ENCODE results near the gene CAMP.

CAMP gene, protein sequence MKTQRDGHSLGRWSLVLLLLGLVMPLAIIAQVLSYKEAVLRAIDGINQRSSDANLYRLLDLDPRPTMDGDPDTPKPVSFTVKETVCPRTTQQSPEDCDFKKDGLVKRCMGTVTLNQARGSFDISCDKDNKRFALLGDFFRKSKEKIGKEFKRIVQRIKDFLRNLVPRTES

DNA sequence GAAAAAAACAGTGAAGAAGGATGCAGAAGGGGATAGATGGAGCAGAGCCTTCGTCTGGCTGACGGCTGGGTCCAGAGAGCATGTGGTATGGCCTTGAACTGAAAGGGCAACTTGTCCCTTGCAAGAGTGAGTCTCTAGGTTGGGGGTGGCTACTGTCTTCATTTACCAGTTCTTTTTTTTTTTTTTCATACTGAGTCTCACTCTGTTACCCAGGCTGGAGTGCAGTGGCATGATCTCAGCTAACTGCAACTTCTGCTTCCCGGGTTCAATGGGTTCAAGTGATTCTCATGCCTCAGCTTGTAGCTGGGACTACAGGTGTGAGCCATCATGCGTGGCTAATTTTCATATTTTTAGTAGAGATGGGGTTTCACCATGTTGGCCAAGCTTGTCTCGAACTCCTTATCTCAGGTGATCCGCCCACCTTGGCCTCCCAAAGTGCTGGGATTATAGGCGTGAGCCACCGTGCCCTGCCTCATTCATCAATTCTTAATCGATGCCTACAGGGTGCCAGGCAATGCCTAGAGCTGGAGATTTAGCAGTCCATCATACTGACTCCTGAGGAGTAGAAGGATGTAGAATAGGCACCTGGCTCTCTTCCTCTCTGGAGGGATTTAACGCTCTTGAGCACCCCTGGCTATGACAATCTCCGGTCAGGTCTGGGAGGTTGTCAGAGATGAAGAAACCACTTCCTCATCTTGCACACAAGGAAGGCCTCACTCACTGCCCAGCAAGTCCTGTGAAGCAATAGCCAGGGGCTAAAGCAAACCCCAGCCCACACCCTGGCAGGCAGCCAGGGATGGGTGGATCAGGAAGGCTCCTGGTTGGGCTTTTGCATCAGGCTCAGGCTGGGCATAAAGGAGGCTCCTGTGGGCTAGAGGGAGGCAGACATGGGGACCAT is at the start of gene CAMP:
CAMP (plus strand) TSS at position 880 of the 898 bp plus-strand sequence; CDS start at position 897, 17 bp downstream.
- no peak within 1 kb of the TSS for H3K27ac Mint-ChIP-seq
- H3K9me3 Mint-ChIP-seq: no peaks in the 10 kb centered on the region
- H3K36me3 Mint-ChIP-seq (ENCODE audit: low read depth): no peaks in the 10 kb centered on the region
- no peaks in the 10 kb centered on the region for H3K27me3 Mint-ChIP-seq
- peaks cover 25% of the 10 kb centered on the region for H3K4me1 Mint-ChIP-seq (ENCODE audit: low read depth)
- no peak within 1 kb of the TSS for H3K4me3 Mint-ChIP-seq

DNA sequence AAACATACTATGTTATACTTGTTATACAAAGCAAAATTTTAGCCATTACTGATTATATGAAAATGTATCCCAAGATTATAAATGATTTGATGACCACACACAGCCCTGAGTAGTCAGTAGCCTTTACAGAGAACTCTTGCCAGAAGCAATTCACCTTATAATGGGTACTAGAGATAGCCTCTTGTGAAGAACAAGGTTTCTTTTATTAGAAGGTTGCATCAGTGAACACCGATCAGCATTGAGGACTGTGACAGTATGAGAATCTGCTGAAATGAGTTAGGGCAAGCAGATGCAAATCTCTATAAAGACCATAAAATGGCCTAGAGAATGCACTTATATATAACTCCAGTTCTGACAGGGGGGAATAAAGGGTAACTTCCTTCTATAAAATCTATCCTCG is 45.2 kb upstream of the CAMP start:
- no peak overlapping the region for H3K27ac Mint-ChIP-seq
- H3K36me3 Mint-ChIP-seq (ENCODE audit: low read depth): peaks cover 89% of the 10 kb centered on the region
- H3K4me1 Mint-ChIP-seq (ENCODE audit: low read depth): peaks cover 3% of the 10 kb centered on the region
- H3K4me3 Mint-ChIP-seq: no peak overlapping the region
- no peaks in the 10 kb centered on the region for H3K27me3 Mint-ChIP-seq
- H3K9me3 Mint-ChIP-seq: no peaks in the 10 kb centered on the region

DNA sequence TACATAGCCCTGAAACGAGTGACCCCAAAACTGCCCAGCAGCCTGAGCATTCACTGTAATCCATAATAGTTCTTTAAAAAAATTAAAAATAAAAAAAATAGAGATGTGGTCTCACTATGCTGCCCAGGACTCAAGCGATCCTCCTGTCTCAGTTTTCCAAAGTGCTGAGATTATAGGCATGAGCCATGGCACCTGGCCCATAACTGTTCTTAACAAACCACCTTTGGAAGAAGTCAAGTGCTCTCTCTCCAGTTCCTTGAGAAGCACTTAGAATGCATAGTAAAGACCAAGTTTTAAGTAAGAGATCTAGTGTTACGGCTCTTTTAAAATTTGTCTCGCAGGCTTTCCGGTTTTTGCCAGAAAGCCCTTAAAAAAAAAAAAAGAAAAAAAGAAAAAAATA is 43.3 kb upstream of the CAMP start:
- Mint-ChIP-seq H3K27ac (no peak overlapping the region), H3K4me3 (no peak overlapping the region), H3K36me3 (ENCODE audit: low read depth) (peaks cover 92% of the 10 kb centered on the region), H3K9me3 (no peaks in the 10 kb centered on the region), H3K27me3 (no peaks in the 10 kb centered on the region), H3K4me1 (ENCODE audit: low read depth) (peaks cover 3% of the 10 kb centered on the region)

DNA sequence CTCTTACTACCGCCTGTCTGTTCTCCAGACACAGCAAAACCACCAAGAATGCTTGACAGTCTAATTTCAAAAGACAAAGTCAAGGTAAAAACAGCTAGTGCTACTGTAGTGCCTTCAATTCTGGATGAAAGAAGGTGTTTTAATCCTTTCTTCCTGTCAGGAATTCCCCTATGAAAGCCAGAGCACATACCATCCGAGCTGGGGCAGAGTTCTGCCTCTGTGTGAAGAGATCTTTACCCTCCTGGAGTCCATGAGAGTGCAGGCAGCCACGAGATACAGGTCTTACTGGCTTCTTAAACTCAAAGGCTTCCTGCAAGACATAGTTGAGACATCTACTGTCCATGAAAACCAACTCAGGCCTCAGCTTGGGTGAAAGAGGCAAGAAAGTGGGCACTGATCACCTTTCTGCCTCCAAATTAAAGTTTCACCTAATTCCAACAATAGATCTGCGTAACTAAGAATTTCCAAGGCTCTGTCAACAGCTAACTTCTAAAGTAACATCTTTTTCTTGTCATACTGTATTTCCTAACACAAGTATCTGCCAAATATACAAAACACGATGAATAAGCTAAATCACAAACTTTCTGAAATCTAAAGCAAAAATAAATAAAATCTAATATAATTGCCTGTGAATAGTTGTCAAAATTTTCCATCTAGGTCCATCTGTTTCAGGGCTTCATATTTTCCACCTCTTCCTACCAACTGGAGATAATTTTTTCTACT is 42.6 kb upstream of the CAMP start:
- Mint-ChIP-seq H3K4me3 (no peak overlapping the region), H3K36me3 (ENCODE audit: low read depth) (peaks cover 92% of the 10 kb centered on the region), H3K9me3 (no peaks in the 10 kb centered on the region), H3K27ac (no peak overlapping the region), H3K4me1 (ENCODE audit: low read depth) (peaks cover 6% of the 10 kb centered on the region), H3K27me3 (peaks cover under 1% of the 10 kb centered on the region)

DNA sequence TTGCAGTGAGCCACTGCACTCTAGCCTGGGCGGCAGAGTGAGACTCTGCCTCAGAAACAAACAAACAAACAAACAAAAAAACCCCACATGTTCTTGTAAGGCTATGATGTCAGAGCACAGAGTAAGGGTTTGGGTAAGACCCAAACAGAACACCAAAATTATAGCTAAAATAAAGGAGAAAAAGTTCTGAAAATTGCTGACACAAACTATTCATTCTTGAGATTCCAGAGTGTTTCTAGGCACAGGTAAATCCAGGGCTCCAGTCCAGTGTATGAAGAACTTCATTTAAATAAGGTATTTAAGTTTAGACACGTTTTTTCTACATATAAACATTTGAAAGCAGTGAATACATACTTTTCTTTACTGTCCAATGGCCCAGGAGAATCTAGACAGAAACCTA is 39.0 kb upstream of the CAMP start:
- Mint-ChIP-seq H3K27ac (no peak overlapping the region), H3K9me3 (no peaks in the 10 kb centered on the region), H3K4me3 (no peak overlapping the region), H3K4me1 (ENCODE audit: low read depth) (peaks cover 21% of the 10 kb centered on the region), H3K27me3 (peaks cover 12% of the 10 kb centered on the region), H3K36me3 (ENCODE audit: low read depth) (peaks cover 80% of the 10 kb centered on the region)

DNA sequence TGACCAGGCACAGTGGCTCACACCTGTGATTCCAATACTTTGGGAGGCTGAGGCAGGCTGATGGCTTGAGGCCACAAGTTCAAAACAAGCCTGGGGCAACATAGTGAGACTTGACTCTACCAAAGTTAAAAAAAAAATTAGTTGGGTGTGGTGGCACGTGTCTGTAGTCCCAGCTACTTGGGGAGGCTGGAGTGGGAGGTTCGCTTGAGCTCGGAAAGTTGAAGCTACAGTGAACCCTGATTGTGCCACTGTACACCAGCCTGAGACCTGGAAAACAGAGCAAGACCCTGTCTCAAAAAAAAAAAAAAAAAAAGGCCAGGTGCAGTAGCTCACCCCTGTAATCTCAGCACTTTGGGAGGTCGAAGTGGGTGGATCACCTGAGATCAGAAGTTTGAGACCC is 38.2 kb upstream of the CAMP start:
- Mint-ChIP-seq H3K4me3 (no peak overlapping the region), H3K27me3 (peaks cover 12% of the 10 kb centered on the region), H3K4me1 (ENCODE audit: low read depth) (peaks cover 21% of the 10 kb centered on the region), H3K36me3 (ENCODE audit: low read depth) (peaks cover 73% of the 10 kb centered on the region), H3K27ac (no peak overlapping the region), H3K9me3 (no peaks in the 10 kb centered on the region)

DNA sequence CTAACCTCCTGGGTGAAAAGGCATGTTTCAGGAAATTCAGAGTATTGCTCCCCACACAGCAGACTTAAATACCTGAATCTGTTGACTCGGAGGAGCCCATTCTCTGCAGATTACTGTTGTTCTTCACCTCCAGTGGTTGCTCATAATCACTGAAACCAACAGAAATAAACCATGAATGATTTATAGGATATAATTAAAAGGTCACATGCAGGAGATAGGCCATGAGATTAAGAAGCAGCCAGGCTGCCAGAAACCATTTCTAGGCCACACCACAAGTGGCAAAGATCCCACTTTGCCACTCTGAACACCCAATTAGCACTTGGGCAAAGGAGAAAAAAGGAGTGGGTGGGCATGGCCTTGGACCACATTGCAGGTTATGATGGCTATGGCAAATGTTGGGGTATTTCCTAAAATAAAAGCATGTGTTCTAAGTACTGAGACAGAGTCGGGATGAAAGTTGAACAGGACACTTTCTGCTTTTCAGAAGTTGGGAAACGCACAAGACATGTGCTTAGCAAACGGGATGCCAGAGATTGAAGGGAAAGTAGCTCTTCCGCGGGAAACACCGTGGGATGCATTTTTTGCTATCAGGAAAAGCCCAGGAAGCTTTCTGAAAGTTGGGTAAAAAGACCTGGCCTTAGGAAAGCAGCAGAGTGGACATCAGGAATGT is 36.5 kb upstream of the CAMP start:
- Mint-ChIP-seq H3K27ac (peak overlapping the region; percentile 92), H3K9me3 (no peaks in the 10 kb centered on the region), H3K36me3 (ENCODE audit: low read depth) (peaks cover 57% of the 10 kb centered on the region), H3K4me3 (peak overlapping the region; percentile 97), H3K27me3 (peaks cover 12% of the 10 kb centered on the region), H3K4me1 (ENCODE audit: low read depth) (peaks cover 21% of the 10 kb centered on the region)

DNA sequence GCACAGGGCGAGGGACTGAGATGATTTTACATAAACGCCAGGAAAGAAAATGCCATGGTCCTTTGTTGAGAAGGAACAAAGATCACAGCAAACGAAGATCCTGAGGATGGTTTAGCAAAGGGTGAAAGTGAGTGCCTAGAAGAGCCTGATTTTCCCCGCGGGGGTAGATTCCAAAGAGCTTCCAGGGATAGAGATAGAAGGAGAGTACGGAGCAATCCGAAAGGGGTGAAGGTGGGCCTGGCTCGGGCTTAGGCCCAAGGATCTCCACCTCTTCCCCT is 36.1 kb upstream of the CAMP start:
- Mint-ChIP-seq H3K27me3 (peaks cover 12% of the 10 kb centered on the region), H3K27ac (peak overlapping the region; percentile 92), H3K36me3 (ENCODE audit: low read depth) (peaks cover 52% of the 10 kb centered on the region), H3K4me3 (peak overlapping the region; percentile 97), H3K9me3 (no peaks in the 10 kb centered on the region), H3K4me1 (ENCODE audit: low read depth) (peaks cover 21% of the 10 kb centered on the region)

DNA sequence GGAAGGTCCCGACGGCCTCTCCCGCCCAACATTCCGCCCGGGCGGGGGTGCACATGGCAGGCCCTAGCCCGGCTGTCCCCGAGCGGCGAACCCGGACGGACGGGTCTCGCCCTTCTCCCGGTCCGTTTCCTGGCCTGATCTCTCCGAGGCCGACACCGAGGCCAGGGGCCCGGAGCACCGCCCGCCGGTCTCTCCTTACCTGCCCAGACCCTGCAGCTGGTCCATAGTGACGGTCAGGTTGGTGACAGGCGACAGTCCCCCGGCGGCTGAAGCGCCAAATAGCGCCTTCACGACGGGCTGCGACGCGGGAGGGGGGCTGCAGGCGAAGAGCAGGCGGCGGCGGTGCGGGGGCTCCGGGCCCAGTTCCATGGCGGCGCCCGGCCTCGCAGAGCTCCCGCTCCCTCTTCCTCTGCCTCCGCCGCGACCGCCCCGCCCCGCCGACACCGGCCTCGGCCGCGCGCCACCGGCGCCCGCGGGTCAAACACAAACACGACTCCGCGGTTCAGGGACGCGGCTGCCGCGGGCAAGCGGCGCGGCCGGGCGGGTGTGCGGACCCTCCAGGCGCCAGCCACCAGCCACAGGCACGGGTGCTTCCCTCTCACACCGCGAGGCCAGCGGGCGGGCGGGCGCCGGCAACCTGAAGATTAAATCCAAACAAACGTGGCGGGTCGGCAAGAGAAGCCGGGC is 35.6 kb upstream of the CAMP start:
- H3K9me3 Mint-ChIP-seq: no peaks in the 10 kb centered on the region
- H3K36me3 Mint-ChIP-seq (ENCODE audit: low read depth): peaks cover 47% of the 10 kb centered on the region
- H3K4me1 Mint-ChIP-seq (ENCODE audit: low read depth): peaks cover 18% of the 10 kb centered on the region
- H3K4me3 Mint-ChIP-seq: peak overlapping the region; percentile 97
- H3K27me3 Mint-ChIP-seq: peaks cover 12% of the 10 kb centered on the region
- H3K27ac Mint-ChIP-seq: peak overlapping the region; percentile 92

DNA sequence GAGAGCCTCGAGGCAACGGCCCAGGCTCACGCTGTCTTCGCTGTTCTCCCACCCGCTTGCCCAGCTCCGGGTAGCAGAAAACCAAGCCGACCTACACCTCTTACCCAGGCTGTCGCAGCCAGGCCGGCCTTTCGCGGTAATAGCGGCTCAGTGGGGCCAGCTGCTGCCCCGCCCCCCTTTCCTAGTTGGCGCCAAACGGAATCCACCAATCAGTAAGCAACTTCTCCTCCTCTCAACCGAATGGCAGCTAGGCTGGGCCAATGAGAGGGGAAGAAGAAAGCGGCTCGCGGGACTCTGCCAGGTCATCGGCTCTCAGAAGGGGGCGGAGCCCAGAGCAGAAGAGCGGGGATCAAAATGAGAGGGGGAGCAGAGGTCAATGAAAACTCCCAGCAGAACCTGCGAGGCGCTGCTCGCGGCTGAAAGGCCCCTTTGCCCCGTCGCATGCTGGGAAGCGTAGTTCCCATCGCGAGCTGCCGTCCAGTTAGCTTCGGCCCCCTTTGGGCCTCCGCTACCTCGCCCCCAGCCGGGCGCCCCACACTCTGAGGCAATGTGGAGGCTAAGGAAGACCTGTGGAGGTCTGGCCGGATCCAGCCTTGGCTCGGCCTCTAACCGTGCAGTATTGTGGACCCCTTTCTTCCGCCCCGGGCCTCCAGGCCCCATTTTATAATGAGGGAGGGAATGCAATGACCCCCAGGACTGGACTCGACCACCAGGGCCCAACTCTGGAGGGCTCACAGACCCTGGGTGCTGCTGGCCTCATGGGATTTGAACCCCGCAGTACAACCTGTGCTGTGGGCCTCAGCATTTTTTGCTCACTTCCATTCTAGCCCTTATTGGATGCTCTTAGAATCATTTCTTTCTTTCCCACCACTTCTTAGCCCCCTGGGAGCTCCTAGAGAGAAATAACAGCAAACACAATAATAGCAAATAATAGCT is 34.8 kb upstream of the CAMP start, which contains the start of gene CDC25A:
CDC25A (minus strand) TSS at position 152 of the 936 bp plus-strand sequence. CDS start 470 bp downstream, outside the sequence.
- Mint-ChIP-seq H3K27me3 (peaks cover 12% of the 10 kb centered on the region), H3K4me1 (ENCODE audit: low read depth) (peaks cover 18% of the 10 kb centered on the region), H3K27ac (peak within 1 kb of the TSS; percentile 92), H3K36me3 (ENCODE audit: low read depth) (peaks cover 39% of the 10 kb centered on the region), H3K9me3 (no peaks in the 10 kb centered on the region), H3K4me3 (peak within 1 kb of the TSS; percentile 97)

DNA sequence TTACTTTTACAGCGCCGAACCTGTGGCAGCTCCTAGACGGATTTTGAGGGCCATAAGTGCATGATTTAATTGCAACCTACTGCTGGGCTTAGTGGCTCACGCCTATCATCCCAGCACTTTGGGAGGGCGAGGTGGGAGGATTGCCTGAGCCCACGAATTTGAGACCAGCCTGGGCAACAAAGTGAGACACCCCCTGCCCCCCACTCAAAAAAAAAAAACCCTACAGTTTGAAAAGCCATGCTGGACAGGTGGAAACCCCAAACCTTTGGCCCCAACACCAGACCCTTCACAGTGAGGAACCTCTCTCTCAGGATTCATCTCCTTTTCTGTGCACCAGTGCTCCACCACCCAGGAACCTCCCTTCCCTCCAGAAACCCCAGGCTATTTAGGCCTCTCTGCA is 34.0 kb upstream of the CAMP start:
- Mint-ChIP-seq H3K9me3 (no peaks in the 10 kb centered on the region), H3K27ac (peak overlapping the region; percentile 72), H3K27me3 (peaks cover 12% of the 10 kb centered on the region), H3K4me3 (no peak overlapping the region), H3K36me3 (ENCODE audit: low read depth) (peaks cover 31% of the 10 kb centered on the region), H3K4me1 (ENCODE audit: low read depth) (peaks cover 18% of the 10 kb centered on the region)

DNA sequence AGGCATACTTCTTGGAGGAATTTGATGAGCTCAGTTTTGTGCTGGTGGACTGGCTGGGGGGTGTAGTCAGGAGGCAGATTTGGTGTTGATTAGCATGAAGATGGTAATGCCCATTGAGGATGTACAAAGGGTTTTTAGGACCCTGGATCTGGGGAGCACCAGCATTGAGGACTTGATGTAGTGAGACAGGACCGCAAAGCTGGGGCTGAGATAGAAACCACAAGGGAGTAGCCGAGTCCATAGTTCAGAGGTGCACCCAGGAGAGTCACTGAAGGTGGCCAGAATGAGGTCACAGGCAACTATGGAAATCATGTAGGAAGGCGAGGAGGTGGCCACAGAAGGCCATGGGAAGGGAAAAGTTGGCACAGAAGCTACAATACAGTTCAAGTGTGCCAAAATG is 32.4 kb upstream of the CAMP start:
- Mint-ChIP-seq H3K4me1 (ENCODE audit: low read depth) (peaks cover 13% of the 10 kb centered on the region), H3K27ac (no peak overlapping the region), H3K27me3 (peaks cover 9% of the 10 kb centered on the region), H3K4me3 (no peak overlapping the region), H3K9me3 (no peaks in the 10 kb centered on the region), H3K36me3 (ENCODE audit: low read depth) (peaks cover 15% of the 10 kb centered on the region)

DNA sequence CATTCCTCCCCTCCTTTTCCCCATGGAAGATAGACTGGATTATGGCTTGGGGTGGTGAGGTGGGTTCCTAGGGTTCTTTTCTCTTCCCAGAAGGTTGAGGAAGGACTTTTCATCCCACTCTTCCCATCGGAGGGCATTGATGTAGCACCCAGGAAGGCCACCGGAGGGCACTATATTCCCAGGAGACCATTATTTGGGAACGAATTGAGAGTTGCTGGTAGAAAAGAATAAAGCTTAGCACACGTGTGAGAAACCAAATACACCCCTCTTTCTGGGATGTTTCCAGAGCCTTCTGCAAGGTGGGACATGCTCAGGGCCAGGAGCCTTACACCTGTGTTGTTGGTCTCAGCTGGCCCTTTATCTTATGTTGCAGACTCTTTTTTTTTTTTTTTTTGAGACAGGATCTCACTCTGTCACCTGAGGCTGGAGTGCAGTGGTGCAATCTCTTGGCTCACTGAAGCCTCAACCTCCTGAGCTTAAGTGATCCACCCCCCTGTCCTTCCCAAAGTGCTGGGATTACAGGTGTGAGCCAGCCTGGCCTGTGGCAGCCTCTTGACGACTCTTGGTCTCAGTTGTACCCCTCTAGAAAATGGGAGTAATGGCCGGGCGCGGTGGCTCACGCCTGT is 28.7 kb upstream of the CAMP start:
- Mint-ChIP-seq H3K27ac (no peak overlapping the region), H3K36me3 (ENCODE audit: low read depth) (no peaks in the 10 kb centered on the region), H3K4me3 (no peak overlapping the region), H3K27me3 (no peaks in the 10 kb centered on the region), H3K4me1 (ENCODE audit: low read depth) (no peaks in the 10 kb centered on the region), H3K9me3 (no peaks in the 10 kb centered on the region)

Data from stimulated activated naive CD8-positive, alpha-beta T cell treated with anti-CD3 and anti-CD28 coated beads, Interleukin-15, Interleukin-2, amounts not matched to agents 100 ng/mL and 50 ng/mL, for 24 hours (primary cell).